OCI-LY3 (cell line): Measurements from ENCODE around the gene PRXL2B.

Experiments
- H2AFZ ChIP-seq: fragments of 200-600, 300-600 bp; shearing (Covaris generic); 2 replicates; pipeline ENCODE4 v1.6.0; 2014; ENCODE audit warnings: antibody characterized with exemption, low read depth, low read length
- H3K27ac ChIP-seq: fragments of 200-600, 300-600 bp; sonication (generic); 2 replicates; pipeline ENCODE4 v1.5.1; 2014; ENCODE audit warnings: mild to moderate bottlenecking, low read length, moderate library complexity, mixed read lengths
- H3K27me3 ChIP-seq: fragments of 200-600, 300-600 bp; sonication (generic); 2 replicates; pipeline ENCODE4 v1.6.1; 2014; ENCODE audit warnings: low read depth, low read length, mixed read lengths
- H3K36me3 ChIP-seq: fragments of 200-600, 300-600 bp; sonication (generic); replicated peaks from 2 replicates; pipeline ENCODE3; 2014; ENCODE audit warnings: low read depth, low read length, mixed read lengths
- H3K4me1 ChIP-seq: fragments of 300-600, 200-600 bp; sonication (generic); 2 replicates; pipeline ENCODE4 v1.6.1; 2014; ENCODE audit warnings: low read length, mixed read lengths
- H3K4me2 ChIP-seq: fragments of 200-600, 300-600 bp; sonication (generic); 2 replicates; pipeline ENCODE4 v1.6.1; 2014; ENCODE audit warnings: low read length, mixed read lengths
- H3K4me3 ChIP-seq: fragments of 300-600, 200-600 bp; sonication (generic); 2 replicates; pipeline ENCODE4 v1.5.1; 2014; ENCODE audit warnings: antibody characterized with exemption, mild to moderate bottlenecking, low read length, moderate library complexity
- H3K79me2 ChIP-seq: fragments of 300-600, 200-600 bp; shearing (Covaris generic); 2 replicates; pipeline ENCODE4 v1.6.1; 2014; ENCODE audit warnings: mild to moderate bottlenecking, low read length, mixed read lengths
- H3K9ac ChIP-seq: fragments of 300-600, 200-600 bp; shearing (Covaris generic); 2 replicates; pipeline ENCODE4 v1.6.0; 2014; ENCODE audit warnings: mild to moderate bottlenecking, low read length, moderate library complexity
- H3K9me3 ChIP-seq: fragments of 200-600, 300-600 bp; shearing (Covaris generic); 2 replicates; pipeline ENCODE4 v1.6.1; 2014; ENCODE audit warnings: low read length, mixed read lengths; ENCODE audit not compliant: insufficient read depth
- H4K20me1 ChIP-seq: fragments of 200-600, 300-600 bp; sonication (generic); 2 replicates; pipeline ENCODE4 v1.6.1; 2016; ENCODE audit warnings: low read length, mixed read lengths; ENCODE audit not compliant: insufficient read depth
- EZH2phosphoT487 ChIP-seq: fragments of 200-600 bp; shearing (Covaris generic); IDR thresholded peaks from 2 replicates; pipeline ENCODE4 v1.6.1; 2018; ENCODE audit warnings: antibody characterized with exemption, mixed run types, low read depth
- TF ChIP-seq, protein P1 (sequence below): fragments of 200-600, 300-600 bp; sonication (generic); IDR thresholded peaks from 2 replicates; pipeline ENCODE4 v1.5.1; 2014; ENCODE audit warnings: antibody characterized with exemption, low read length, low read depth

Gene PRXL2B

DNA sequence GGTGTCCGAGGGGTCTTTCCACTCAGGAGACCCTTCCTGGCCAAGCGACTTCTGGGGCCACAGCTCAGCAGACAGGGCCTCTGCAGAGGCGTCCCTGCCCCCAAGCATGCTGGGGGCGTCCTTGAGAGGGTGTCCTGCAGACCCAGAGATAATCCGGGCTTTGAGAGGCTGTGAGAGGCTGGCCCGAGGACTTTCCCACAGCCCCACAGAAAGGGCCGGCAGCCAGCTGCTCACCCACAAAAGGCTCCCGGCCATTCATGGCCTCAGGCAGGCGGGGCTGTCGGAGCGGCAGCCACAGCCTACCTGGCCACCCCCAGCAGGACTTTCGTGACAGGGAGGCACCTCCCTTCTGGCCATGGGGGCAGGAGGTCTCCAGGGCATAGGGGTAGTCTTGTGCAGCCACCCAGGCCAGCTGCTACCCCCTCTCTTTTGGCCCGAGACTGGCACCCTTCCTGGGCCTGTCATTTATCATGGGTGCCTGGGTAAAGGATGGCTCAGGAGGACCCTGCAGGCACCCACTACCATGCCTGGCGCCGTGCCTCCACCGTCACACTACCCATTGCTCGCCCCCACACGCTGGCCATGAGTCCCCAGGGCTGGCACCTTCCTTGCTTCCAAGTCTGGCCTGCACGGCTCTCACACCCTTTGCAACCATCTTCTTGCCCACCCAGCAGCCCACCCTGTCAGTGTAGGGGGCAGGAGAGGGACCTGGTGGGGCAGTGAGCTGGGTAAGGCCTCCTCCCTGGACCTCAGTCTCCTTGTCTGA lies 41.5 kb upstream of the PRXL2B start:
- Histone ChIP-seq H3K4me2 (peak overlapping the region; percentile 93), H3K4me1 (peaks cover 28% of the 10 kb centered on the region), H4K20me1 (no peaks in the 10 kb centered on the region), H3K36me3 (no peaks in the 10 kb centered on the region), H3K4me3 (peak overlapping the region; percentile 79), H3K9ac (peak overlapping the region; percentile 57; the same call in 1 of the 2 replicates), H3K27me3 (no peaks in the 10 kb centered on the region), H3K27ac (no peak overlapping the region), H3K9me3 (no peaks in the 10 kb centered on the region), H3K79me2 (no peaks in the 10 kb centered on the region), H2AFZ (no peak overlapping the region)
- TF ChIP-seq, protein P1, sequence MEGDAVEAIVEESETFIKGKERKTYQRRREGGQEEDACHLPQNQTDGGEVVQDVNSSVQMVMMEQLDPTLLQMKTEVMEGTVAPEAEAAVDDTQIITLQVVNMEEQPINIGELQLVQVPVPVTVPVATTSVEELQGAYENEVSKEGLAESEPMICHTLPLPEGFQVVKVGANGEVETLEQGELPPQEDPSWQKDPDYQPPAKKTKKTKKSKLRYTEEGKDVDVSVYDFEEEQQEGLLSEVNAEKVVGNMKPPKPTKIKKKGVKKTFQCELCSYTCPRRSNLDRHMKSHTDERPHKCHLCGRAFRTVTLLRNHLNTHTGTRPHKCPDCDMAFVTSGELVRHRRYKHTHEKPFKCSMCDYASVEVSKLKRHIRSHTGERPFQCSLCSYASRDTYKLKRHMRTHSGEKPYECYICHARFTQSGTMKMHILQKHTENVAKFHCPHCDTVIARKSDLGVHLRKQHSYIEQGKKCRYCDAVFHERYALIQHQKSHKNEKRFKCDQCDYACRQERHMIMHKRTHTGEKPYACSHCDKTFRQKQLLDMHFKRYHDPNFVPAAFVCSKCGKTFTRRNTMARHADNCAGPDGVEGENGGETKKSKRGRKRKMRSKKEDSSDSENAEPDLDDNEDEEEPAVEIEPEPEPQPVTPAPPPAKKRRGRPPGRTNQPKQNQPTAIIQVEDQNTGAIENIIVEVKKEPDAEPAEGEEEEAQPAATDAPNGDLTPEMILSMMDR: no peak
- no peak for TF ChIP-seq EZH2phosphoT487

GRCh38 chr1:2545754-2546514 lies 40.6 kb upstream of the PRXL2B start:
- TF ChIP-seq, protein P1: no peak
- no peak for TF ChIP-seq EZH2phosphoT487
- H3K27ac ChIP-seq: peak overlapping the region; percentile 99
- H3K27me3 ChIP-seq: no peaks in the 10 kb centered on the region
- H3K4me1 ChIP-seq: peaks cover 36% of the 10 kb centered on the region
- peak overlapping the region; percentile 93 for H3K4me2 ChIP-seq
- no peaks in the 10 kb centered on the region for H3K36me3 ChIP-seq
- no peaks in the 10 kb centered on the region for H4K20me1 ChIP-seq
- no peaks in the 10 kb centered on the region for H3K9me3 ChIP-seq
- H3K4me3 ChIP-seq: peak overlapping the region; percentile 80
- no peaks in the 10 kb centered on the region for H3K79me2 ChIP-seq
- H2AFZ ChIP-seq: no peak overlapping the region
- H3K9ac ChIP-seq: peak overlapping the region; percentile 98

DNA sequence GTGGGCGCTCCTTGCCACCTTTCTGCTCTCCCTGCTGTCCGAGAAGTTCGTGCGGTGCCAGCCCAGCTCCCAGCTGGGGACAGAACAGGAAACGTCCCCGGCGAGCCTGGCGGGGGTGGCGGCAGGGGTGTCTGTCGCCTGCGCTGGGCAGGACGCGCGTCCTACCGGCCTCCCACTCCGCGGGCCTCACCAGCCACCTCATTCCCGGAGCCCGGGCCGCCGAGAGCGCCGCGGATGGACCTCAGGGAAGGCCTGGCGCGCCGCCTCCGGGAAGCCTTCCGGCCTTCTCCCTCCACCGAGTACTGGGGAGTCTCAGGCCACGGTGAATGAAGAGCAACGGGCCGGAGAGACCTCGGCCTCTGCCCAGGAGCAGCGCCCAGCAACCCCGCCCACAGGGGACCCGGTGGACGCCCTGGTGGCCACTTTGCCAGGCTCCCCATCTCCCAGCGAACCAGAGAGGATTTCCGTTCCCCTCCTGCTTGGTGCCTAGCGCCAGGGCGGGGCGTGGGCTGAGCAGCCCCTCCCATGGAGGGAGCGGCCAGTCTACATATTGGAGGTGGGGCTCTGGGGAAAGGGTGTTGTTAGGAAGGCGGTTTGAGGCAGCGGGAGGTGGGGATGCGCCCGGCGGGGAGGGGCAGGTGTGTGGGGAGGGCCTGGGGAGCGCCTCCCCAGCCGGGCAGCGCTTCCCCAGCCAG lies 39.9 kb upstream of the PRXL2B start:
- peak overlapping the region; percentile 98 for H3K9ac ChIP-seq
- no peak for TF ChIP-seq EZH2phosphoT487
- TF ChIP-seq, protein P1: no peak

More for the DNA sequence above, 39.9 kb upstream of the PRXL2B start:
- Histone ChIP-seq H2AFZ (no peak overlapping the region), H3K36me3 (no peaks in the 10 kb centered on the region), H3K27me3 (no peaks in the 10 kb centered on the region), H3K4me1 (peaks cover 40% of the 10 kb centered on the region), H3K79me2 (no peaks in the 10 kb centered on the region), H3K4me3 (peak overlapping the region; percentile 80), H3K9me3 (no peaks in the 10 kb centered on the region), H4K20me1 (no peaks in the 10 kb centered on the region), H3K27ac (peak overlapping the region; percentile 99), H3K4me2 (peak overlapping the region; percentile 89)
